Measurements from ENCODE around the gene MBD3.

Gene MBD3

DNA sequence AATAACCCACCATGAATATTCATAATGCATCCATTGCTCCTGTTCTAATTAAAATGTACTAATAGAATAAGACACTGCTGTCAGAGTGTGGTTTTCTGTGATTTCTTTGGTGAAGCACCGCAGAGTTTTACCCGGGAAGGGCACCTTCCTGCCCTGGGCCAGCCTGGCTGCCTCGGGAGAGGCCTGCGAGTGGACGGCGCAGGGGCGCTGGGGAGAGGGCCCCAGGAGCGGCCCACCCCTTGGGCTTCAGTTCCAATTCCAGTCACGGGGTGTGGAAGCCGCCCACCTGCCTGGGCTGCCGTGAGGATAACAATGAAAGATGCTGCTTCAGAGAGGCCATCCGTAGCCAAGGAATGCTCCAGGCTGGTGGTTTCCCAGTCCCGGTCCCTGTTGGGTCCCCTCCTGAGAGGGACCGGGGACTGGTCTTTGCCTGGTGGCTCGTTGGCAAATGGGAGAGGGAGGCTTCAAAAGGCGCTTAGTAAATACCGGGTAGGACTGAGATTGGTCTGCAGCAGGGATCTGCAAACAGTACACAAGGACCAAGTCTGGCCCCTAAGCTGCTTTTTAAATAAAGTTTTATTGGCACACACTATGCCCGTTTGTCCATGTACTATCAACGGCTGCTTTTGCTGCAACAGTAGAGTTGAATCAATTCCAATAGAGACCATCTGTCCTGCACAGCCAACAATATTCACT is 41.7 kb upstream of the MBD3 start (continued):
- TF ChIP-seq, protein P1, sequence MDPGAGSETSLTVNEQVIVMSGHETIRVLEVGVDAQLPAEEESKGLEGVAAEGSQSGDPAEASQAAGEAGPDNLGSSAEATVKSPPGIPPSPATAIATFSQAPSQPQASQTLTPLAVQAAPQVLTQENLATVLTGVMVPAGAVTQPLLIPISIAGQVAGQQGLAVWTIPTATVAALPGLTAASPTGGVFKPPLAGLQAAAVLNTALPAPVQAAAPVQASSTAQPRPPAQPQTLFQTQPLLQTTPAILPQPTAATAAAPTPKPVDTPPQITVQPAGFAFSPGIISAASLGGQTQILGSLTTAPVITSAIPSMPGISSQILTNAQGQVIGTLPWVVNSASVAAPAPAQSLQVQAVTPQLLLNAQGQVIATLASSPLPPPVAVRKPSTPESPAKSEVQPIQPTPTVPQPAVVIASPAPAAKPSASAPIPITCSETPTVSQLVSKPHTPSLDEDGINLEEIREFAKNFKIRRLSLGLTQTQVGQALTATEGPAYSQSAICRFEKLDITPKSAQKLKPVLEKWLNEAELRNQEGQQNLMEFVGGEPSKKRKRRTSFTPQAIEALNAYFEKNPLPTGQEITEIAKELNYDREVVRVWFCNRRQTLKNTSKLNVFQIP (CRISPR knock-in tag; IDR thresholded peaks at IDR 0.05; ENCODE audit: borderline replicate concordance, low read depth): no peak
- TF ChIP-seq ISL1 (CRISPR knock-in tag; IDR thresholded peaks at IDR 0.05) (no peak), SNAI2 (CRISPR knock-in tag; IDR thresholded peaks at IDR 0.05) (no peak), GLIS3 (CRISPR knock-in tag; IDR thresholded peaks at IDR 0.05) (no peak), TCF4 (CRISPR knock-in tag; IDR thresholded peaks at IDR 0.05; ENCODE audit: borderline replicate concordance) (no peak)

DNA sequence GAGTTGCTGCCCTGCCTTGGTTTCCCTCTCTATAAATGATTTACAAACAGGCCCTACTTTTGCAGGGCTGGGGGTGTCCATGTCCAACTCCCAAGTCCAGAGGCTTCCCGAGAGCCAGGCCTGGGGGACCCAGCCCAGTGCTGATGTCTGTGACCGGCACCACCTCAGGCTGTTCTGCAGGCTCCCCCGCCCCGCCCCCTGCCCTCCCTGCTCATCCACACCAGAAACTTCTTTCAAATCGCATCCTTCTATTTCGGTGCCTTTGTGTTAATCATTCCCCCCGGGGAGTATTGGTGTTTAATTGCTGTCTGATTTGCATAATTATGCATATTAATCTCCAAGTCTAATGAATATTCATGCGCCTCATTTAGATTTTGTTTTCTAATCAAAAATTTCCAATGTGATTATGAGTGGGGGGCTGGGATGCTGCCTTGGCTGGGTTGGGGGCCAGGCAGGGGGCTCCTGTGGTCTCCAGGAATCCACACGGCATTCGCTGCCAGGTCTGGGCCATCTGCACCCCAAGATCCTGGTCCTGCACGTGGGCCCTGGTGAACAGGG is 40.7 kb upstream of the MBD3 start:
- ATAC-seq: no peak

More for the DNA sequence above, 40.7 kb upstream of the MBD3 start:
- no peak for TF ChIP-seq OSR1 (CRISPR knock-in tag; IDR thresholded peaks at IDR 0.05)
- no peak for TF ChIP-seq ZNF8 (CRISPR knock-in tag; IDR thresholded peaks at IDR 0.05)
- TF ChIP-seq, protein P2, sequence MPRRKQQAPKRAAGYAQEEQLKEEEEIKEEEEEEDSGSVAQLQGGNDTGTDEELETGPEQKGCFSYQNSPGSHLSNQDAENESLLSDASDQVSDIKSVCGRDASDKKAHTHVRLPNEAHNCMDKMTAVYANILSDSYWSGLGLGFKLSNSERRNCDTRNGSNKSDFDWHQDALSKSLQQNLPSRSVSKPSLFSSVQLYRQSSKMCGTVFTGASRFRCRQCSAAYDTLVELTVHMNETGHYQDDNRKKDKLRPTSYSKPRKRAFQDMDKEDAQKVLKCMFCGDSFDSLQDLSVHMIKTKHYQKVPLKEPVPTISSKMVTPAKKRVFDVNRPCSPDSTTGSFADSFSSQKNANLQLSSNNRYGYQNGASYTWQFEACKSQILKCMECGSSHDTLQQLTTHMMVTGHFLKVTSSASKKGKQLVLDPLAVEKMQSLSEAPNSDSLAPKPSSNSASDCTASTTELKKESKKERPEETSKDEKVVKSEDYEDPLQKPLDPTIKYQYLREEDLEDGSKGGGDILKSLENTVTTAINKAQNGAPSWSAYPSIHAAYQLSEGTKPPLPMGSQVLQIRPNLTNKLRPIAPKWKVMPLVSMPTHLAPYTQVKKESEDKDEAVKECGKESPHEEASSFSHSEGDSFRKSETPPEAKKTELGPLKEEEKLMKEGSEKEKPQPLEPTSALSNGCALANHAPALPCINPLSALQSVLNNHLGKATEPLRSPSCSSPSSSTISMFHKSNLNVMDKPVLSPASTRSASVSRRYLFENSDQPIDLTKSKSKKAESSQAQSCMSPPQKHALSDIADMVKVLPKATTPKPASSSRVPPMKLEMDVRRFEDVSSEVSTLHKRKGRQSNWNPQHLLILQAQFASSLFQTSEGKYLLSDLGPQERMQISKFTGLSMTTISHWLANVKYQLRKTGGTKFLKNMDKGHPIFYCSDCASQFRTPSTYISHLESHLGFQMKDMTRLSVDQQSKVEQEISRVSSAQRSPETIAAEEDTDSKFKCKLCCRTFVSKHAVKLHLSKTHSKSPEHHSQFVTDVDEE (CRISPR knock-in tag; IDR thresholded peaks at IDR 0.05): no peak
- no peak for TF ChIP-seq CSDC2 (CRISPR knock-in tag; IDR thresholded peaks at IDR 0.05)
- TF ChIP-seq, protein P3, sequence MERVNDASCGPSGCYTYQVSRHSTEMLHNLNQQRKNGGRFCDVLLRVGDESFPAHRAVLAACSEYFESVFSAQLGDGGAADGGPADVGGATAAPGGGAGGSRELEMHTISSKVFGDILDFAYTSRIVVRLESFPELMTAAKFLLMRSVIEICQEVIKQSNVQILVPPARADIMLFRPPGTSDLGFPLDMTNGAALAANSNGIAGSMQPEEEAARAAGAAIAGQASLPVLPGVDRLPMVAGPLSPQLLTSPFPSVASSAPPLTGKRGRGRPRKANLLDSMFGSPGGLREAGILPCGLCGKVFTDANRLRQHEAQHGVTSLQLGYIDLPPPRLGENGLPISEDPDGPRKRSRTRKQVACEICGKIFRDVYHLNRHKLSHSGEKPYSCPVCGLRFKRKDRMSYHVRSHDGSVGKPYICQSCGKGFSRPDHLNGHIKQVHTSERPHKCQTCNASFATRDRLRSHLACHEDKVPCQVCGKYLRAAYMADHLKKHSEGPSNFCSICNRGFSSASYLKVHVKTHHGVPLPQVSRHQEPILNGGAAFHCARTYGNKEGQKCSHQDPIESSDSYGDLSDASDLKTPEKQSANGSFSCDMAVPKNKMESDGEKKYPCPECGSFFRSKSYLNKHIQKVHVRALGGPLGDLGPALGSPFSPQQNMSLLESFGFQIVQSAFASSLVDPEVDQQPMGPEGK (CRISPR knock-in tag; IDR thresholded peaks at IDR 0.05; ENCODE audit: borderline replicate concordance): no peak
- TF ChIP-seq, protein P4, sequence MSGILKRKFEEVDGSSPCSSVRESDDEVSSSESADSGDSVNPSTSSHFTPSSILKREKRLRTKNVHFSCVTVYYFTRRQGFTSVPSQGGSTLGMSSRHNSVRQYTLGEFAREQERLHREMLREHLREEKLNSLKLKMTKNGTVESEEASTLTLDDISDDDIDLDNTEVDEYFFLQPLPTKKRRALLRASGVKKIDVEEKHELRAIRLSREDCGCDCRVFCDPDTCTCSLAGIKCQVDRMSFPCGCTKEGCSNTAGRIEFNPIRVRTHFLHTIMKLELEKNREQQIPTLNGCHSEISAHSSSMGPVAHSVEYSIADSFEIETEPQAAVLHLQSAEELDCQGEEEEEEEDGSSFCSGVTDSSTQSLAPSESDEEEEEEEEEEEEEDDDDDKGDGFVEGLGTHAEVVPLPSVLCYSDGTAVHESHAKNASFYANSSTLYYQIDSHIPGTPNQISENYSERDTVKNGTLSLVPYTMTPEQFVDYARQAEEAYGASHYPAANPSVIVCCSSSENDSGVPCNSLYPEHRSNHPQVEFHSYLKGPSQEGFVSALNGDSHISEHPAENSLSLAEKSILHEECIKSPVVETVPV (CRISPR knock-in tag; IDR thresholded peaks at IDR 0.05): no peak
- TF ChIP-seq SNAI2 (CRISPR knock-in tag; IDR thresholded peaks at IDR 0.05): no peak
- TF ChIP-seq RARB (CRISPR knock-in tag; IDR thresholded peaks at IDR 0.05): no peak
- TF ChIP-seq ZNF565 (CRISPR knock-in tag; conservative IDR thresholded peaks at IDR 0.05; ENCODE audit: low read depth): no peak
- TF ChIP-seq ZNF70 (CRISPR knock-in tag; IDR thresholded peaks at IDR 0.05): no peak
- TF ChIP-seq GLIS3 (CRISPR knock-in tag; IDR thresholded peaks at IDR 0.05): no peak
- no peak for TF ChIP-seq ZC3H10 (CRISPR knock-in tag; IDR thresholded peaks at IDR 0.05)
- TF ChIP-seq TOX (CRISPR knock-in tag; IDR thresholded peaks at IDR 0.05; ENCODE audit: borderline replicate concordance): no peak
- TF ChIP-seq, protein P1 (CRISPR knock-in tag; IDR thresholded peaks at IDR 0.05; ENCODE audit: borderline replicate concordance, low read depth): no peak
- no peak for TF ChIP-seq ISL1 (CRISPR knock-in tag; IDR thresholded peaks at IDR 0.05)
- TF ChIP-seq ESRRG (CRISPR knock-in tag; IDR thresholded peaks at IDR 0.05): no peak
- no peak for TF ChIP-seq ARNTL (CRISPR knock-in tag; IDR thresholded peaks at IDR 0.05; ENCODE audit: borderline replicate concordance, low read depth)
- TF ChIP-seq, protein P5, sequence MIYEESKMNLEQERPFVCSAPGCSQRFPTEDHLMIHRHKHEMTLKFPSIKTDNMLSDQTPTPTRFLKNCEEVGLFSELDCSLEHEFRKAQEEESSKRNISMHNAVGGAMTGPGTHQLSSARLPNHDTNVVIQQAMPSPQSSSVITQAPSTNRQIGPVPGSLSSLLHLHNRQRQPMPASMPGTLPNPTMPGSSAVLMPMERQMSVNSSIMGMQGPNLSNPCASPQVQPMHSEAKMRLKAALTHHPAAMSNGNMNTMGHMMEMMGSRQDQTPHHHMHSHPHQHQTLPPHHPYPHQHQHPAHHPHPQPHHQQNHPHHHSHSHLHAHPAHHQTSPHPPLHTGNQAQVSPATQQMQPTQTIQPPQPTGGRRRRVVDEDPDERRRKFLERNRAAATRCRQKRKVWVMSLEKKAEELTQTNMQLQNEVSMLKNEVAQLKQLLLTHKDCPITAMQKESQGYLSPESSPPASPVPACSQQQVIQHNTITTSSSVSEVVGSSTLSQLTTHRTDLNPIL (CRISPR knock-in tag; IDR thresholded peaks at IDR 0.05; ENCODE audit: low read depth): no peak
- no peak for TF ChIP-seq TCF4 (CRISPR knock-in tag; IDR thresholded peaks at IDR 0.05; ENCODE audit: borderline replicate concordance)
